HepG2 (cell line): ENCODE results near the gene ADH5. TPM values are rescaled to one million over a fixed set of nuclear protein-coding genes. Genes with fewer than 3 reads are reported as not detected.

Source experiments
- ATF5 ChIP-seq: sonication (generic); formaldehyde crosslinking; IDR thresholded peaks from 2 replicates; pipeline ENCODE4 v1.4.0; 2020; ENCODE audit warnings: mild to moderate bottlenecking, low read depth, missing genetic modification reagents
- ATF7-NPFF ChIP-seq: sonication (generic); formaldehyde crosslinking; IDR thresholded peaks from 2 replicates; pipeline ENCODE4 v1.8.1; 2023; ENCODE audit warnings: mild to moderate bottlenecking, low read depth, missing genetic modification reagents, moderate library complexity
- CEBPB ChIP-seq: IDR thresholded peaks from 2 replicates; pipeline ENCODE4 v1.6.1; 2011; ENCODE audit warnings: low read depth, low read length, improper control_type of control experiment, borderline replicate concordance
- DMAP1 ChIP-seq: IDR thresholded peaks from 2 replicates; pipeline ENCODE4 v1.6.1; 2016
- DR1 ChIP-seq: sonication (generic); formaldehyde crosslinking; IDR thresholded peaks from 2 replicates; pipeline ENCODE4 v1.8.0; 2021; ENCODE audit warnings: mild to moderate bottlenecking, missing genetic modification reagents, inconsistent platforms
- MBD4 ChIP-seq: IDR thresholded peaks from 2 replicates; pipeline ENCODE4 v1.6.1; 2012; ENCODE audit warnings: low read length, inconsistent platforms, borderline replicate concordance
- MTF2 ChIP-seq: sonication (generic); formaldehyde crosslinking; IDR thresholded peaks from 2 replicates; pipeline ENCODE4 v1.5.0; 2020; ENCODE audit warnings: missing genetic modification reagents, borderline replicate concordance
- REL ChIP-seq: sonication (generic); formaldehyde crosslinking; conservative IDR thresholded peaks from 2 replicates; pipeline ENCODE4 v1.8.0; 2022; ENCODE audit warnings: mild to moderate bottlenecking, missing genetic modification reagents, moderate library complexity
- SMAD1 ChIP-seq: sonication (generic); formaldehyde crosslinking; IDR thresholded peaks from 2 replicates; pipeline ENCODE4 v1.4.0; 2020; ENCODE audit warnings: missing genetic modification reagents, low read depth, mild to moderate bottlenecking, borderline replicate concordance
- SRSF9 ChIP-seq: fragments of 200-400 bp; formaldehyde crosslinking; IDR thresholded peaks from 2 replicates; pipeline ENCODE4 v1.6.1; 2018; ENCODE audit warnings: borderline replicate concordance, mild to moderate bottlenecking, low read depth, low read length; ENCODE audit not compliant: insufficient read depth, poor library complexity, severe bottlenecking
- SRY ChIP-seq: sonication (generic); formaldehyde crosslinking; IDR thresholded peaks from 2 replicates; pipeline ENCODE4 v1.8.0; 2022; ENCODE audit warnings: mild to moderate bottlenecking, missing genetic modification reagents
- YY1 ChIP-seq: IDR thresholded peaks from 2 replicates; pipeline ENCODE4 v1.6.1; 2011; ENCODE audit warnings: low read length, low read depth, moderate library complexity, mild to moderate bottlenecking; ENCODE audit not compliant: insufficient read depth, insufficient replicate concordance
- ZBTB25 ChIP-seq: IDR thresholded peaks from 2 replicates; pipeline ENCODE4 v1.6.1; 2018; ENCODE audit warnings: missing genetic modification reagents
- ZBTB7A ChIP-seq: sonication (generic); formaldehyde crosslinking; IDR thresholded peaks from 2 replicates; pipeline ENCODE4 v1.8.0; 2022; ENCODE audit warnings: mild to moderate bottlenecking, missing genetic modification reagents
- ZFAT ChIP-seq: sonication (generic); formaldehyde crosslinking; conservative IDR thresholded peaks from 2 replicates; pipeline ENCODE4 v1.8.1; 2023; ENCODE audit warnings: missing genetic modification reagents, inconsistent platforms
- ZNF256 ChIP-seq: sonication (generic); formaldehyde crosslinking; conservative IDR thresholded peaks from 2 replicates; pipeline ENCODE4 v1.4.0; 2020; ENCODE audit warnings: missing genetic modification reagents
- ZNF282 ChIP-seq: fragments of 450-650 bp; IDR thresholded peaks from 2 replicates; pipeline ENCODE4 v1.6.1; 2018; ENCODE audit not compliant: partially characterized antibody
- ZNF33A ChIP-seq: sonication (generic); formaldehyde crosslinking; IDR thresholded peaks from 2 replicates; pipeline ENCODE4 v1.5.1; 2020; ENCODE audit warnings: missing genetic modification reagents, mild to moderate bottlenecking, moderate library complexity, borderline replicate concordance
- ZNF609 ChIP-seq: sonication (generic); formaldehyde crosslinking; IDR thresholded peaks from 2 replicates; pipeline ENCODE4 v1.4.0; 2020; ENCODE audit warnings: mild to moderate bottlenecking, missing genetic modification reagents, borderline replicate concordance
- ZNF761 ChIP-seq: sonication (generic); formaldehyde crosslinking; conservative IDR thresholded peaks from 2 replicates; pipeline ENCODE4 v1.4.0; 2020; ENCODE audit warnings: mild to moderate bottlenecking, missing genetic modification reagents
- ZNF83 ChIP-seq: sonication (generic); formaldehyde crosslinking; IDR thresholded peaks from 2 replicates; pipeline ENCODE4 v1.4.0; 2020; ENCODE audit warnings: missing genetic modification reagents, mild to moderate bottlenecking, borderline replicate concordance
- ZNF883 ChIP-seq: sonication (generic); formaldehyde crosslinking; IDR thresholded peaks from 2 replicates; pipeline ENCODE4 v1.5.1; 2020; ENCODE audit warnings: mild to moderate bottlenecking, missing genetic modification reagents; ENCODE audit errors: not compliant biosample characterization
- polyA plus RNA-seq, 8 experiments: library from polyadenylated mRNA; depleted of rRNA in 3 of 8; stranded (reverse) in 7 of 8; unstranded in 1 of 8; fragments of >200 nt; fragmentation: Illumina TruSeq in 4 of 8; extraction: Trizol in 4 of 8; gene quantifications; 2 replicates each; pipeline versions ENCODE4 v1.2.1 to v1.2.3, GENCODE V29; 2011 to 2016; ENCODE audit warnings: low read depth in 4 of 8, missing spikeins in 1 of 8, mixed read lengths in 1 of 8; ENCODE audit not compliant: insufficient read depth in 1 of 8
- total RNA-seq, 5 experiments: library from RNA; depleted of rRNA; stranded (reverse); fragments of >200 nt; fragmentation: Illumina TruSeq; extraction: Trizol; gene quantifications; 2 replicates each; pipeline ENCODE4 v1.2.3, GENCODE V29; 2016; ENCODE audit warnings: low read depth in 1 of 5

ADH5 gene
- total and polyA plus RNA-seq, 2 of the 13 experiments (the other 11 are each of a cell fraction or from before 2014, with no cell fraction given) = 349 to 512 TPM

GRCh38 chr4:99088481-99089365 lies at the start of gene ADH5 (continued):
- no peak for TF ChIP-seq ZFAT
- peak; percentile 51 for TF ChIP-seq ATF7-NPFF
- no peak for TF ChIP-seq CEBPB
- no peak for TF ChIP-seq ZNF282
- TF ChIP-seq DR1 (CRISPR knock-in tag) = peak; percentile 73
- peak; percentile 55 for TF ChIP-seq DMAP1 (CRISPR knock-in tag)
- 0 out of 2 replicates have a peak, but pooled peaks have one; percentile 53 for TF ChIP-seq REL
- TF ChIP-seq SMAD1 (CRISPR knock-in tag) = no peak
- no peak for TF ChIP-seq ZNF883
- peak; percentile 82; the same call in 1 of the 2 replicates for TF ChIP-seq SRY
- no peak for TF ChIP-seq ZNF33A (CRISPR knock-in tag)
- peak; percentile 92 for TF ChIP-seq YY1
- TF ChIP-seq ZNF609 = peak; percentile 49; the same call in 1 of the 2 replicates
- peak; percentile 76 for TF ChIP-seq ZBTB25 (CRISPR knock-in tag)
- TF ChIP-seq MTF2 (CRISPR knock-in tag) = no peak
- TF ChIP-seq ZBTB7A (CRISPR knock-in tag) = peak; percentile 66; the same call in 1 of the 2 replicates
- 0 out of 2 replicates have a peak, but pooled peaks have one; percentile 47 for TF ChIP-seq ZNF761 (CRISPR knock-in tag)
- TF ChIP-seq ZNF83 (CRISPR knock-in tag) = peak; percentile 76; the same call in 1 of the 2 replicates
- TF ChIP-seq SRSF9 = no peak
- TF ChIP-seq ZNF256 (CRISPR knock-in tag) = peak; percentile 66
- 0 out of 2 replicates have a peak, but pooled peaks have one; percentile 46 for TF ChIP-seq ATF5
- no peak for TF ChIP-seq MBD4
